Measurements from ENCODE around the gene PTPRN2. TPM values are rescaled to one million over a fixed set of nuclear protein-coding genes. Genes with fewer than 3 reads are reported as not detected.
"Not testable (repeated sequence)": the region's sequence is repeated elsewhere in the genome, so short reads cannot be mapped to it uniquely, and the experiment has no call there.

The PTPRN2 gene
- total and polyA plus RNA-seq, 7 donors, result 3.2 to 7.1 (median 5.5) TPM

DNA sequence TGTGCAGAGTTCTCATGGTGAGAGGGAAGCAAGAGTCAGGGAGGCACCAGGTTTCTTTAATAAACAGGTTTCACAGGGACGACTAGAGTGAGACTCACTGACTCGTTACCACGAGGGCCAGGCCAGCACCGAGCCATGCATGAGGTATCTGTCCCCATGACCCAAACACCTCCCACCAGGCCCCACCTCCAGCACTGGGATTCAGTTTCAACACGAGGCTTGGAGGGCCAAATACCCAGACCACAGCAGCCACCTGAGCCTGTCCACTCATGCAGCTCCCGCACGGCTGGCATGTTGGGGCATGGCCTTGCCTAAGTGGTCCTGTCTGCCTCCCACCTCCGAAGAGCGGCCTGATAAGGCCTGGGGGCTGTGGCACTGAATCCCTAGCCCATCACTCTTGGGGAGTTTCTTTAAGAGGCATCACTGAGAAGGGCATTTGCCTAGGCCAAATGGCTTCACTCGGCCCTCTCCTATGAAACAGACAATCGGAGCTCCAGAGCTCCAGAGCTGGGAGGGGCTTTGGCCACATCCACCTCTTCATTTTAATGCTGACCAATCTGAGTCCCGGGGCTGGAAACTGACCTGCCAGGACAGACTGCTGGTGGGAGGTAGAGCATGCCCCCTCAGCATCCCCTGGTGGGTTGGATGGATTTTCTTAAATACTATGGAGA, 1093.0 kb downstream of the PTPRN2 start:
- Histone ChIP-seq H3K27me3 (no peaks in the 10 kb centered on the region), H3K27ac (no peak overlapping the region), H3K9me3 (no peaks in the 10 kb centered on the region), H3K36me3 (no peaks in the 10 kb centered on the region), H3K4me1 (no peaks in the 10 kb centered on the region), H3K4me3 (no peak overlapping the region)
- intact Hi-C loops (cut with DNase I), result no loop called here
- peak; percentile 58 for DNase-seq
- WGBS, 2 donors, result 70 to 82% methylated on average over 12 of the region's 12 CpGs
- TF ChIP-seq EP300 (IDR thresholded peaks at IDR 0.05) (no peak), POLR2AphosphoS5 (IDR thresholded peaks at IDR 0.05) (no peak), POLR2A (IDR thresholded peaks at IDR 0.05) (no peak)
- TF ChIP-seq, protein P1, sequence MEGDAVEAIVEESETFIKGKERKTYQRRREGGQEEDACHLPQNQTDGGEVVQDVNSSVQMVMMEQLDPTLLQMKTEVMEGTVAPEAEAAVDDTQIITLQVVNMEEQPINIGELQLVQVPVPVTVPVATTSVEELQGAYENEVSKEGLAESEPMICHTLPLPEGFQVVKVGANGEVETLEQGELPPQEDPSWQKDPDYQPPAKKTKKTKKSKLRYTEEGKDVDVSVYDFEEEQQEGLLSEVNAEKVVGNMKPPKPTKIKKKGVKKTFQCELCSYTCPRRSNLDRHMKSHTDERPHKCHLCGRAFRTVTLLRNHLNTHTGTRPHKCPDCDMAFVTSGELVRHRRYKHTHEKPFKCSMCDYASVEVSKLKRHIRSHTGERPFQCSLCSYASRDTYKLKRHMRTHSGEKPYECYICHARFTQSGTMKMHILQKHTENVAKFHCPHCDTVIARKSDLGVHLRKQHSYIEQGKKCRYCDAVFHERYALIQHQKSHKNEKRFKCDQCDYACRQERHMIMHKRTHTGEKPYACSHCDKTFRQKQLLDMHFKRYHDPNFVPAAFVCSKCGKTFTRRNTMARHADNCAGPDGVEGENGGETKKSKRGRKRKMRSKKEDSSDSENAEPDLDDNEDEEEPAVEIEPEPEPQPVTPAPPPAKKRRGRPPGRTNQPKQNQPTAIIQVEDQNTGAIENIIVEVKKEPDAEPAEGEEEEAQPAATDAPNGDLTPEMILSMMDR (IDR thresholded peaks at IDR 0.05), result no peak

DNA sequence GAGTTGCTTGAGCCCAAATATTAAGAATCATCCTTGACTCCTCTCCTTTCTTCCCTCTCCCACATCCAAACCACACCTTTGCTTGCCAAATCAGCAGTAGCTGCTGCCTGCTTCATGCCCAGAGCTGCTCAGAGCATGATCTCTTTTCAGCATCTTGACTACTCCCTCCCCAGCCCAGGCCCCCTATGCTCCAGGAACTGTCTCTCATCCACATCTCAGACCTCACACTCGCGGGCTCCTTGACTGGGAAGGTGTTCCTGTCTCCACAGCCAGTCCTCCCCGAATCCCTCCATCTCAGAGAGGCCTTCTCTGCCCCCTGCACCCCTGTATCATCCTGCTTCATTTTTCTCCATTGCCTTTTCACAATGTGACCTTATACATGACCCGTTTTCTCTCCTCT, 1093.8 kb downstream of the PTPRN2 start:
- Histone ChIP-seq H3K27ac (no peak overlapping the region), H3K4me3 (no peak overlapping the region), H3K9me3 (no peaks in the 10 kb centered on the region), H3K36me3 (no peaks in the 10 kb centered on the region), H3K27me3 (no peaks in the 10 kb centered on the region), H3K4me1 (no peaks in the 10 kb centered on the region)
- WGBS, 2 donors, result 71 to 87% methylated on average over 4 of the region's 4 CpGs
- peak; percentile 26 for DNase-seq
- TF ChIP-seq POLR2A (IDR thresholded peaks at IDR 0.05) (no peak), POLR2AphosphoS5 (IDR thresholded peaks at IDR 0.05) (no peak), EP300 (IDR thresholded peaks at IDR 0.05) (no peak)
- TF ChIP-seq, protein P1 (IDR thresholded peaks at IDR 0.05), result no peak
- intact Hi-C loops (cut with DNase I), result no loop called here

DNA sequence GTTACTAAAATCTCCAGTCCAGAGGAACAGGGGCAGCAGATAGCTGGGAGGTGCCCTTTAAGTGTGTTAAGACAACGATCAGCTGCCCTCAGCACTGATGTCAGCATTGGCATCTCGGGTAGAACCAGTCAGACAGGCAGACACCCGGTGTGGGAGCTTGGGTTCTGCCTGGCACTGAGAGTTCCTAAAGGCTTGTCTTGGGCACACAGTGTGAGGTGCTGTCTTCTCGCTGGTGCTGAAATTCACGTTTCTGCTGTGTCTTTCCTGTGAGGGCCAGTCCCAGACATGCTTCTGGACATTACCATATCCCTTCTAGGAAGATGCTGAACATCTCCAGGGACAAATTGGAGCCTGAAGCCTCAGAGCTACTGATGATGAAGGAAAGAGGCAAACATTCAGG, 1094.6 kb downstream of the PTPRN2 start:
- H3K4me3 ChIP-seq, result no peak overlapping the region
- intact Hi-C loops (cut with DNase I), result no loop called here
- H3K27me3 ChIP-seq, result no peaks in the 10 kb centered on the region
- no peaks in the 10 kb centered on the region for H3K4me1 ChIP-seq
- no peaks in the 10 kb centered on the region for H3K9me3 ChIP-seq
- H3K27ac ChIP-seq, result no peak overlapping the region
- DNase-seq, result peak; percentile 40
- 28 to 56% methylated on average over 5 of the region's 5 CpGs for WGBS, 2 donors
- no peak for TF ChIP-seq POLR2A (IDR thresholded peaks at IDR 0.05)
- TF ChIP-seq POLR2AphosphoS5 (IDR thresholded peaks at IDR 0.05), result no peak
- TF ChIP-seq, protein P1 (IDR thresholded peaks at IDR 0.05), result no peak
- no peaks in the 10 kb centered on the region for H3K36me3 ChIP-seq

DNA sequence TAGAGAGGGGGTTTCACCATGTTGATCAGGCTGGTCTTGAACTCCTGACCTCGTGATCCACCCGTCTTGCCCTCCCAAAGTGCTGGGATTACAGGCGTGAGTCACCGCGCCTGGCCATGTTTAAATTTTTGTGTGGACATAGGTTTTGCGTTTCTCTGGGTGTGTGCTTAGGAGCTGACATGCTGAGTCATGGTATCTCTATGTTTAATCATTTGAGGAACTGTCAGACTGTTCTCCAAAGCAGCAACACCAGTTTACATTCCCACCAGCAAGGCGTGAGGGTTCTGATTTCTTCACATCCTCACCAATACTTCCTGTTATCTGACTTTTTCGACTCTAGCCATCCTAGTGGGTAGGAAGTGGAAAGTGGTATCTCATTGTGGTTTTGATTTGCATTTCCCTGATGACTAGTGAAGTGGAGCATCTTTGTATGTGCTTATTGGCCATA, 1097.1 kb downstream of the PTPRN2 start:
- H3K4me3 ChIP-seq, result no peak overlapping the region
- TF ChIP-seq EP300 (IDR thresholded peaks at IDR 0.05) (no peak), POLR2AphosphoS5 (IDR thresholded peaks at IDR 0.05) (no peak), POLR2A (IDR thresholded peaks at IDR 0.05) (no peak)
- TF ChIP-seq, protein P1 (IDR thresholded peaks at IDR 0.05), result no peak
- H3K4me1 ChIP-seq, result no peaks in the 10 kb centered on the region
- intact Hi-C loops (cut with DNase I), result no loop called here
- no peaks in the 10 kb centered on the region for H3K9me3 ChIP-seq
- 43 to 57% methylated on average over 8 of the region's 8 CpGs for WGBS, 2 donors
- no peaks in the 10 kb centered on the region for H3K36me3 ChIP-seq
- H3K27me3 ChIP-seq, result peaks cover 0 to 7% (median 0%) of the 10 kb centered on the region in 3 donors
- peak; percentile 30 for DNase-seq
- no peak overlapping the region for H3K27ac ChIP-seq

DNA sequence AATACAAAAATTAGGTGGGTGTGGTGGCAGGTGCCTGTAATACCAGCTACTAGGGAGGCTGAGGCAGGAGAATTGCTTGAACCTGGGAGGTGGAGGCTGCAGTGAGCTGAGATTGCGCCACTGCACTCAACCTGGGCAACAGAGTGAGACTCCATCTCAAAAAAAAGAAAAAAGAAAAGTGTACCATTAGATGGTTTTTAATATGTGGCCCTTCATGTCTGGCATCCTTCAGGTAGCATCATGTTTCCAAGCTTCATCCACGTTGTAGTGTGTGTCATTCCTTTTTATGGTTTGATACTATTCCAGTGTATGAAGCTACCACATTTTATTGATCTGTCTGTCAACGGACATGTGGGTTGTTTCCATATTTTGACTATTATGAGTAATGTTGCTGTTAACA, 1097.8 kb downstream of the PTPRN2 start:
- H3K36me3 ChIP-seq; DNase-seq; intact Hi-C loops (cut with DNase I); H3K27me3 ChIP-seq; H3K4me3 ChIP-seq; H3K9me3 ChIP-seq; H3K27ac ChIP-seq; H3K4me1 ChIP-seq: not testable (repeated sequence)
- WGBS, 2 donors, result 53 to 83% methylated on average over 3 of the region's 3 CpGs

Small RNA genes lying within 50 kb of the gene (small RNA-seq; reads per million reads assigned to genes)
- 0 reads per million in 3 donors for gene MIR153-2
- gene MIR5707, result 0 reads per million in 3 donors
- gene MIR595, result 0 reads per million in 3 donors
- gene THAP5P1, result 0 reads per million in 3 donors

Other genes starting within 250 kb of the PTPRN2 start
- 1 to 10 TPM; 3.0 to 7.1 (median 5.1) TPM for gene NCAPG2, start 117.0 kb upstream of the PTPRN2 start, total RNA-seq
- gene NCAPG2, start 117.0 kb upstream of the PTPRN2 start, polyA plus RNA-seq, result 10 to 100 TPM in 1 of 3 donors, 1 to 10 TPM in 2; 1.2 to 11.5 (median 4.2) TPM
- 100 to 1,000 TPM; 105 to 127 (median 119) TPM for gene ESYT2, start 241.7 kb upstream of the PTPRN2 start, total RNA-seq
- 10 to 100 TPM in 2 of 3 donors, 1 to 10 TPM in 1; 6.9 to 38.6 (median 11.4) TPM for gene ESYT2, start 241.7 kb upstream of the PTPRN2 start, polyA plus RNA-seq

All from sigmoid colon (tissue), 7 donors.